Measurements from ENCODE around the gene JMJD1C. TPM values are rescaled to one million over a fixed set of nuclear protein-coding genes. Genes with fewer than 3 reads are reported as not detected.

JMJD1C gene
- total and polyA plus RNA-seq, 10 of the 15 experiments (the other 5 are each of a cell fraction or from before 2014, with no cell fraction given) = 31.2 to 83.3 (median 49.5) TPM

DNA sequence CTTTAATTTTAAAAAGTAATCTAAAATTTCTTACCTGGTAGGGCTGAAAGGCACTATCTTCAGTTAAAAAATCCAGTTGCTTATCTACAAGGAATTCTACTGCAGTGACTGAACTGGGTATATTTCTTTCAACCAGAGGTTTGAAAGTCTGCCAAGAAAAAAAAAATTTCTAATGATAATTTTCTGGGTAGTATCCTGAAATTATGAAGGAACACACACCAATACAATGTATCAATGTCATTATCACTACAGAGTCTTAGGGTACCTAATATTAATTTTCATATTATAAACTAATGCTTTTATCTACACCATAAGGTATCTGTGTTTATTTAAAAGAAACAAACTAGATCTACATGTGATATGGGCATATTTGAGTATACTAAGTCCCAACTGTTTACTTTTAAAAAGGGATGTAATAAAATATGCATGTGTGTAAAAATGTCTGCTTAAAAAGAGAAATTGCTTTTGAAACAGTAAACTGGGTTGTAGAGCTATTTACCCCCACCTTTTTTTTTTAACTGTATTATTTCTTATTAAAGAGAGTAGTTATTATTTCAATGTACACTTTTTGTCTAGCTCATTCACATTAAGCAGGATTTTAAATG, 201.1 kb downstream of the JMJD1C start:
- ChIA-PET SMC1A (ENCODE audit: uncharacterized antibody, unreplicated experiment) (interaction anchor here (0.9 to 6.8 kb wide), 13 partner anchors 7 to 366 kb away, joined by 3 to 68 read pairs (median 5); no protein-coding TSS in a partner anchor), CTCF (interaction anchor here (0.6 to 2.6 kb wide), 4 partner anchors 29 to 98 kb away, joined by 3 to 7 read pairs (median 4); no protein-coding TSS in a partner anchor), RAD21 (ENCODE audit: unreplicated experiment) (interaction anchor here (0.6 to 4.6 kb wide), 15 partner anchors 10 to 457 kb away, joined by 3 to 26 read pairs (median 4); no protein-coding TSS in a partner anchor), POLR2A (interaction anchor here (0.6 to 1.6 kb wide), 8 partner anchors 22 to 373 kb away, joined by 3 to 4 read pairs (median 3); partner anchors contain the start of gene JMJD1C)
- ATAC-seq = no peak
- Histone ChIP-seq H3K27ac (ENCODE audit: control insufficient read depth, insufficient read depth) (0 out of 2 replicates have a peak overlapping the region, but pooled peaks have one; percentile 10), H3K27me3 (replicated peaks in 1 of 2; ENCODE audit: control insufficient read depth in 2 of 2, insufficient read depth in 2 of 2, low read length in 1 of 2) (no peaks in the 10 kb centered on the region), H3K79me2 (ENCODE audit: control insufficient read depth, insufficient read depth, low read length) (peaks cover 94% of the 10 kb centered on the region), H3K4me2 (ENCODE audit: control insufficient read depth, insufficient read depth) (peak overlapping the region; percentile 1), H2AFZ (ENCODE audit: control insufficient read depth, low read depth, low read length) (no peak overlapping the region), H3K36me3 (ENCODE audit: control insufficient read depth in 2 of 2, insufficient read depth in 2 of 2, low read length in 1 of 2) (no peaks in the 10 kb centered on the region; a peak in 1 of 4 replicates), H4K20me1 (ENCODE audit: control insufficient read depth, insufficient read depth) (no peaks in the 10 kb centered on the region), H3K4me1 (ENCODE audit: control insufficient read depth, insufficient read depth, low read length) (peaks cover 13% of the 10 kb centered on the region), H3K9me3 (replicated peaks; ENCODE audit: control insufficient read depth, insufficient read depth, low read length) (no peaks in the 10 kb centered on the region), H3K4me3 (peak overlapping the region; percentile 69), H3K9ac (ENCODE audit: control insufficient read depth, insufficient read depth, low read length) (no peak overlapping the region; the same call in 1 of the 2 replicates)
- intact Hi-C loops (cut with micrococcal nuclease; ENCODE audit: unreplicated experiment) = loop anchor here (5.0 kb wide), 4 partner anchors 37 to 258 kb away; partner anchors contain the start of genes JMJD1C and REEP3
- in situ Hi-C loops (cut with MboI) = no loop called here
- no peak for FAIRE-seq
- BruUV-seq (replicated peaks) = no TSS peak
- no peak for DNase-seq (ENCODE audit: low read depth, low spot score)
- TF ChIP-seq KLF5 (IDR thresholded peaks at IDR 0.05; ENCODE audit: partially characterized antibody) = no peak
- TF ChIP-seq FOXK2 (IDR thresholded peaks at IDR 0.05) = no peak
- TF ChIP-seq, protein P1, sequence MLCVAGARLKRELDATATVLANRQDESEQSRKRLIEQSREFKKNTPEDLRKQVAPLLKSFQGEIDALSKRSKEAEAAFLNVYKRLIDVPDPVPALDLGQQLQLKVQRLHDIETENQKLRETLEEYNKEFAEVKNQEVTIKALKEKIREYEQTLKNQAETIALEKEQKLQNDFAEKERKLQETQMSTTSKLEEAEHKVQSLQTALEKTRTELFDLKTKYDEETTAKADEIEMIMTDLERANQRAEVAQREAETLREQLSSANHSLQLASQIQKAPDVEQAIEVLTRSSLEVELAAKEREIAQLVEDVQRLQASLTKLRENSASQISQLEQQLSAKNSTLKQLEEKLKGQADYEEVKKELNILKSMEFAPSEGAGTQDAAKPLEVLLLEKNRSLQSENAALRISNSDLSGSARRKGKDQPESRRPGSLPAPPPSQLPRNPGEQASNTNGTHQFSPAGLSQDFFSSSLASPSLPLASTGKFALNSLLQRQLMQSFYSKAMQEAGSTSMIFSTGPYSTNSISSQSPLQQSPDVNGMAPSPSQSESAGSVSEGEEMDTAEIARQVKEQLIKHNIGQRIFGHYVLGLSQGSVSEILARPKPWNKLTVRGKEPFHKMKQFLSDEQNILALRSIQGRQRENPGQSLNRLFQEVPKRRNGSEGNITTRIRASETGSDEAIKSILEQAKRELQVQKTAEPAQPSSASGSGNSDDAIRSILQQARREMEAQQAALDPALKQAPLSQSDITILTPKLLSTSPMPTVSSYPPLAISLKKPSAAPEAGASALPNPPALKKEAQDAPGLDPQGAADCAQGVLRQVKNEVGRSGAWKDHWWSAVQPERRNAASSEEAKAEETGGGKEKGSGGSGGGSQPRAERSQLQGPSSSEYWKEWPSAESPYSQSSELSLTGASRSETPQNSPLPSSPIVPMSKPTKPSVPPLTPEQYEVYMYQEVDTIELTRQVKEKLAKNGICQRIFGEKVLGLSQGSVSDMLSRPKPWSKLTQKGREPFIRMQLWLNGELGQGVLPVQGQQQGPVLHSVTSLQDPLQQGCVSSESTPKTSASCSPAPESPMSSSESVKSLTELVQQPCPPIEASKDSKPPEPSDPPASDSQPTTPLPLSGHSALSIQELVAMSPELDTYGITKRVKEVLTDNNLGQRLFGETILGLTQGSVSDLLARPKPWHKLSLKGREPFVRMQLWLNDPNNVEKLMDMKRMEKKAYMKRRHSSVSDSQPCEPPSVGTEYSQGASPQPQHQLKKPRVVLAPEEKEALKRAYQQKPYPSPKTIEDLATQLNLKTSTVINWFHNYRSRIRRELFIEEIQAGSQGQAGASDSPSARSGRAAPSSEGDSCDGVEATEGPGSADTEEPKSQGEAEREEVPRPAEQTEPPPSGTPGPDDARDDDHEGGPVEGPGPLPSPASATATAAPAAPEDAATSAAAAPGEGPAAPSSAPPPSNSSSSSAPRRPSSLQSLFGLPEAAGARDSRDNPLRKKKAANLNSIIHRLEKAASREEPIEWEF (IDR thresholded peaks at IDR 0.05; ENCODE audit: insufficient replicate concordance, low read depth, low read length) = peak; percentile 18
- TF ChIP-seq, protein P2, sequence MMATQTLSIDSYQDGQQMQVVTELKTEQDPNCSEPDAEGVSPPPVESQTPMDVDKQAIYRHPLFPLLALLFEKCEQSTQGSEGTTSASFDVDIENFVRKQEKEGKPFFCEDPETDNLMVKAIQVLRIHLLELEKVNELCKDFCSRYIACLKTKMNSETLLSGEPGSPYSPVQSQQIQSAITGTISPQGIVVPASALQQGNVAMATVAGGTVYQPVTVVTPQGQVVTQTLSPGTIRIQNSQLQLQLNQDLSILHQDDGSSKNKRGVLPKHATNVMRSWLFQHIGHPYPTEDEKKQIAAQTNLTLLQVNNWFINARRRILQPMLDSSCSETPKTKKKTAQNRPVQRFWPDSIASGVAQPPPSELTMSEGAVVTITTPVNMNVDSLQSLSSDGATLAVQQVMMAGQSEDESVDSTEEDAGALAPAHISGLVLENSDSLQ (IDR thresholded peaks at IDR 0.05) = no peak

All from GM12878 (cell line).